Endothelial cell of umbilical vein (primary cell): ENCODE measurements around the gene AGAP3. TPM values are rescaled to one million over a fixed set of nuclear protein-coding genes. Genes with fewer than 3 reads are reported as not detected.

ENCODE experiments used
- BruUV-seq: library from RNA; stranded (reverse); fragments of 400-500 nt; replicated peaks from 2 replicates; lab custom pipeline; 2021; lab: Mats Ljungman, UMichigan
- CTCF ChIA-PET: fragments of 300-600, 350-600 bp; sonication (Branson Sonifier 250); formaldehyde crosslinking; loops from one replicate; lab custom pipeline; 2021; ENCODE audit warnings: antibody characterized with exemption, inconsistent platforms; lab: Charles Lee
- POLR2A ChIA-PET: fragments of 300-600, 350-600 bp; sonication (Branson Sonifier 250); formaldehyde crosslinking; loops from one replicate; lab custom pipeline; 2021; ENCODE audit warnings: antibody characterized with exemption, inconsistent platforms; lab: Charles Lee
- DNase-seq: peaks from one replicate; pipeline ENCODE4 v3.0.0-alpha.2; 2011; ENCODE audit warnings: low read depth, low spot score
- FAIRE-seq: peaks from 2 replicates; lab custom pipeline; 2011; peaks lifted over from hg19 to GRCh38; lab: Jason Lieb, UNC
- H2AFZ ChIP-seq: 2 replicates; pipeline ENCODE4 v1.6.0; 2012; ENCODE audit warnings: low read depth, low read length, control low read depth, inconsistent platforms
- H3K27ac ChIP-seq: 2 replicates; pipeline ENCODE4 v1.5.1; 2011; ENCODE audit warnings: low read depth, mild to moderate bottlenecking, control low read depth, low read length, moderate library complexity; ENCODE audit not compliant: insufficient read depth
- H3K27me3 ChIP-seq, 2 experiments: 2 replicates each; pipeline versions ENCODE4 v1.6.0 to v1.6.1; 2011; ENCODE audit warnings: low read length in 2 of 2, mixed read lengths in 1 of 2; ENCODE audit not compliant: control insufficient read depth in 2 of 2, insufficient read depth in 2 of 2
- H3K36me3 ChIP-seq, 2 experiments: 2 replicates in 1 of 2; 3 replicates in 1 of 2; pipeline ENCODE4 v1.5.1; 2011; ENCODE audit warnings: low read length in 2 of 2, mild to moderate bottlenecking in 1 of 2, moderate library complexity in 1 of 2; ENCODE audit not compliant: control insufficient read depth in 2 of 2, insufficient read depth in 2 of 2; ENCODE audit errors: extremely low read depth in 1 of 2
- H3K4me1 ChIP-seq: 3 replicates; pipeline ENCODE4 v1.5.1; 2011; ENCODE audit warnings: mild to moderate bottlenecking, low read length; ENCODE audit not compliant: control insufficient read depth, insufficient read depth; ENCODE audit errors: extremely low read depth
- H3K4me2 ChIP-seq: 2 replicates; pipeline ENCODE4 v1.6.1; 2011; ENCODE audit warnings: low read length, control low read depth, mixed read lengths; ENCODE audit not compliant: insufficient read depth
- H3K4me3 ChIP-seq, 3 experiments: fragments of 200-600 bp in 1 of 3; sonication (generic), shearing (Covaris generic) in 1 of 3; replicated peaks in 1 of 3; 2 replicates each; pipeline ENCODE4 v1.5.1; 2011 to 2016; ENCODE audit warnings: control low read depth in 3 of 3, low read length in 3 of 3, mild to moderate bottlenecking in 2 of 3, inconsistent platforms in 1 of 3, low read depth in 1 of 3, moderate library complexity in 1 of 3; ENCODE audit not compliant: insufficient read depth in 1 of 3
- H3K79me2 ChIP-seq: 2 replicates; pipeline ENCODE4 v1.6.0; 2012; ENCODE audit warnings: low read length, inconsistent platforms; ENCODE audit not compliant: control insufficient read depth, insufficient read depth
- H3K9ac ChIP-seq: replicated peaks from 2 replicates; pipeline ENCODE3; 2011; ENCODE audit warnings: low read length, control low read depth; ENCODE audit not compliant: insufficient read depth; ENCODE audit errors: extremely low read depth
- H3K9me1 ChIP-seq: replicated peaks from 3 replicates; pipeline ENCODE4 v1.6.0; 2011; ENCODE audit warnings: mild to moderate bottlenecking, low read length; ENCODE audit not compliant: control insufficient read depth, insufficient read depth; ENCODE audit errors: extremely low read depth
- H3K9me3 ChIP-seq: replicated peaks from 2 replicates; pipeline ENCODE4 v1.5.1; 2012; ENCODE audit warnings: low read length, inconsistent platforms; ENCODE audit not compliant: control insufficient read depth, insufficient read depth
- H4K20me1 ChIP-seq: replicated peaks from 2 replicates; pipeline ENCODE3; 2011; ENCODE audit warnings: mild to moderate bottlenecking, low read length; ENCODE audit not compliant: control insufficient read depth, insufficient read depth; ENCODE audit errors: extremely low read depth
- EZH2 ChIP-seq: IDR thresholded peaks from 2 replicates; pipeline ENCODE4 v1.6.1; 2012; ENCODE audit warnings: borderline replicate concordance, low read depth, mild to moderate bottlenecking, moderate library complexity, low read length, inconsistent platforms; ENCODE audit not compliant: severe bottlenecking
- FOS ChIP-seq: IDR thresholded peaks from 2 replicates; pipeline ENCODE4 v1.6.1; 2011; ENCODE audit warnings: mild to moderate bottlenecking, low read length, moderate library complexity, borderline replicate concordance; ENCODE audit not compliant: insufficient read depth
- GATA2 ChIP-seq: IDR thresholded peaks from 2 replicates; pipeline ENCODE4 v1.7.0; 2011; ENCODE audit warnings: low read depth, mild to moderate bottlenecking, moderate library complexity, mixed read lengths, low read length; ENCODE audit not compliant: insufficient read length, insufficient read depth
- JUN ChIP-seq: IDR thresholded peaks from 2 replicates; pipeline ENCODE4 v1.6.1; 2011; ENCODE audit warnings: borderline replicate concordance, low read depth; ENCODE audit not compliant: insufficient read length, insufficient read depth
- MYC ChIP-seq: IDR thresholded peaks from one replicate; pipeline ENCODE4 v1.6.1; 2011; ENCODE audit warnings: mild to moderate bottlenecking, low read depth, low read length
- POLR2A ChIP-seq: IDR thresholded peaks from 2 replicates; pipeline ENCODE4 v1.6.1; 2012; ENCODE audit warnings: low read depth, mild to moderate bottlenecking, control low read depth, low read length
- POLR2AphosphoS5 ChIP-seq: IDR thresholded peaks from 2 replicates; pipeline ENCODE4 v1.6.1; 2012; ENCODE audit warnings: low read depth, mild to moderate bottlenecking, control low read depth, low read length, moderate library complexity; ENCODE audit not compliant: insufficient read depth
- dilution Hi-C: fragments of 300-500 bp; cut with MboI; formaldehyde crosslinking; loops from one replicate; pipeline ENCODE4 v1.15.0; 2019; ENCODE audit warnings: low sequenced_read_pairs; ENCODE audit not compliant: extremely low pct_ligation_motif_present
- intact Hi-C: fragments of 100-400 bp; cut with micrococcal nuclease; formaldehyde crosslinking; loops from one replicate; pipeline ENCODE4 v1.10.0; 2022
- polyA plus RNA-seq, 4 experiments: library from polyadenylated mRNA; depleted of rRNA in 3 of 4; stranded (reverse) in 3 of 4; unstranded in 1 of 4; fragments of >200 nt; gene quantifications; 2 replicates each; pipeline versions ENCODE4 v1.2.1 to v1.2.3, GENCODE V29; 2011 to 2012; ENCODE audit warnings: missing spikeins in 1 of 4
- total RNA-seq: library from RNA; stranded (reverse); gene quantifications from 2 replicates; pipeline ENCODE4 v1.2.3, GENCODE V29; 2021
- TF ChIP-seq, protein P1 (sequence below), 2 donors: IDR thresholded peaks; 1 replicate in 1 of 2; 2 replicates in 1 of 2; pipeline ENCODE4 v1.5.1; 2011; ENCODE audit warnings: low read length in 2 of 2, mild to moderate bottlenecking in 2 of 2, moderate library complexity in 2 of 2, control low read depth in 1 of 2, inconsistent platforms in 1 of 2, low read depth in 1 of 2; ENCODE audit not compliant: insufficient read depth in 1 of 2; ENCODE audit errors: extremely low read depth in 1 of 2

AGAP3 gene
- total and polyA plus RNA-seq, 2 donors (not counting 3 experiments of a cell fraction or from before 2014, with no cell fraction given) = 171 to 174 TPM

GRCh38 chr7:151093748-151094147 lies 7.5 kb downstream of the AGAP3 start:
- CTCF ChIA-PET = interaction anchor here (1.1 to 1.5 kb wide), 3 partner anchors 16 to 30 kb away, joined by 3 to 6 read pairs (median 4); no protein-coding TSS in a partner anchor
- POLR2A ChIA-PET = interaction anchor here (0.6 kb wide), 1 partner anchor 13 kb away, joined by 3 read pairs; no protein-coding TSS in a partner anchor
- TF ChIP-seq JUN = no peak
- no peak for TF ChIP-seq MYC
- TF ChIP-seq FOS = no peak
- no peak for TF ChIP-seq EZH2
- no peak for TF ChIP-seq GATA2
- TF ChIP-seq POLR2AphosphoS5 = no peak
- no peak for TF ChIP-seq POLR2A
- TF ChIP-seq, protein P1, sequence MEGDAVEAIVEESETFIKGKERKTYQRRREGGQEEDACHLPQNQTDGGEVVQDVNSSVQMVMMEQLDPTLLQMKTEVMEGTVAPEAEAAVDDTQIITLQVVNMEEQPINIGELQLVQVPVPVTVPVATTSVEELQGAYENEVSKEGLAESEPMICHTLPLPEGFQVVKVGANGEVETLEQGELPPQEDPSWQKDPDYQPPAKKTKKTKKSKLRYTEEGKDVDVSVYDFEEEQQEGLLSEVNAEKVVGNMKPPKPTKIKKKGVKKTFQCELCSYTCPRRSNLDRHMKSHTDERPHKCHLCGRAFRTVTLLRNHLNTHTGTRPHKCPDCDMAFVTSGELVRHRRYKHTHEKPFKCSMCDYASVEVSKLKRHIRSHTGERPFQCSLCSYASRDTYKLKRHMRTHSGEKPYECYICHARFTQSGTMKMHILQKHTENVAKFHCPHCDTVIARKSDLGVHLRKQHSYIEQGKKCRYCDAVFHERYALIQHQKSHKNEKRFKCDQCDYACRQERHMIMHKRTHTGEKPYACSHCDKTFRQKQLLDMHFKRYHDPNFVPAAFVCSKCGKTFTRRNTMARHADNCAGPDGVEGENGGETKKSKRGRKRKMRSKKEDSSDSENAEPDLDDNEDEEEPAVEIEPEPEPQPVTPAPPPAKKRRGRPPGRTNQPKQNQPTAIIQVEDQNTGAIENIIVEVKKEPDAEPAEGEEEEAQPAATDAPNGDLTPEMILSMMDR (IDR thresholded peaks at IDR 0.05; ENCODE audit: extremely low read depth in 1 of 2, insufficient read depth in 1 of 2, low read depth in 1 of 2, low read length in 2 of 2) = no peak

More at GRCh38 chr7:151093748-151094147, 7.5 kb downstream of the AGAP3 start:
- Histone ChIP-seq H2AFZ (no peak overlapping the region), H3K9me1 (no peaks in the 10 kb centered on the region), H3K79me2 (peaks cover 91% of the 10 kb centered on the region), H3K36me3 (peaks cover 0 to 12% of the 10 kb centered on the region in 2 experiments), H3K9me3 (no peaks in the 10 kb centered on the region), H3K4me1 (peaks cover 34% of the 10 kb centered on the region), H3K4me2 (no peak overlapping the region), H3K4me3 (no peak overlapping the region), H3K27ac (no peak overlapping the region), H3K9ac (no peak overlapping the region), H4K20me1 (no peaks in the 10 kb centered on the region), H3K27me3 (no peaks in the 10 kb centered on the region)
- FAIRE-seq = no peak
- no peak for DNase-seq
- dilution Hi-C loops (no loop called here), intact Hi-C loops (no loop called here)
- no TSS peak for BruUV-seq
